ENCODE measurements around the gene POU2AF1.

Gene POU2AF1

GRCh38 chr11:111353776-111354600 is 25.1 kb downstream of the POU2AF1 start:
- no peak for DNase-seq (ENCODE audit: low read depth in 2 of 2)
- no peak for TF ChIP-seq CTCF (IDR thresholded peaks at IDR 0.05; ENCODE audit: low read depth, low read length)

GRCh38 chr11:111352935-111353710 is 26.0 kb downstream of the POU2AF1 start:
- no peak for TF ChIP-seq CTCF (IDR thresholded peaks at IDR 0.05; ENCODE audit: low read depth, low read length)
- no peak for DNase-seq (ENCODE audit: low read depth in 2 of 2)
- no peak overlapping the region for H3K4me3 ChIP-seq (replicated peaks in 1 of 2; ENCODE audit: low read depth in 2 of 2, low read length in 2 of 2)

More at GRCh38 chr11:111353776-111354600, 25.1 kb downstream of the POU2AF1 start:
- H3K4me3 ChIP-seq (replicated peaks in 1 of 2; ENCODE audit: low read depth in 2 of 2, low read length in 2 of 2), result no peak overlapping the region

- no peak for DNase-seq (ENCODE audit: low read depth in 2 of 2)
- no peak for TF ChIP-seq CTCF (IDR thresholded peaks at IDR 0.05; ENCODE audit: low read depth, low read length)
- H3K4me3 ChIP-seq (replicated peaks in 1 of 2; ENCODE audit: low read depth in 2 of 2, low read length in 2 of 2), result no peak overlapping the region
Observed at GRCh38 chr11:111352231-111352746, 26.8 kb downstream of the POU2AF1 start.

- no peak for DNase-seq (ENCODE audit: low read depth in 2 of 2)
- no peak for TF ChIP-seq CTCF (IDR thresholded peaks at IDR 0.05; ENCODE audit: low read depth, low read length)
Observed at GRCh38 chr11:111351374-111352055, 27.6 kb downstream of the POU2AF1 start.

GRCh38 chr11:111350811-111351210 is 28.3 kb downstream of the POU2AF1 start:
- H3K4me3 ChIP-seq (replicated peaks in 1 of 2; ENCODE audit: low read depth in 2 of 2, low read length in 2 of 2), result no peak overlapping the region
- no peak for TF ChIP-seq CTCF (IDR thresholded peaks at IDR 0.05; ENCODE audit: low read depth, low read length)
- DNase-seq (ENCODE audit: low read depth in 2 of 2), result no peak

More at GRCh38 chr11:111351374-111352055, 27.6 kb downstream of the POU2AF1 start:
- H3K4me3 ChIP-seq (replicated peaks in 1 of 2; ENCODE audit: low read depth in 2 of 2, low read length in 2 of 2), result no peak overlapping the region

- H3K4me3 ChIP-seq (replicated peaks in 1 of 2; ENCODE audit: low read depth in 2 of 2, low read length in 2 of 2), result no peak overlapping the region
- no peak for DNase-seq (ENCODE audit: low read depth in 2 of 2)
- TF ChIP-seq CTCF (IDR thresholded peaks at IDR 0.05; ENCODE audit: low read depth, low read length), result no peak
Observed at GRCh38 chr11:111349191-111349695, 29.8 kb downstream of the POU2AF1 start.

All from cardiac fibroblast (primary cell).